ENCODE data around the gene ISY1. TPM values are rescaled to one million over a fixed set of nuclear protein-coding genes. Genes with fewer than 3 reads are reported as not detected.

Gene ISY1
- total and polyA plus RNA-seq, 2 of the 4 experiments (the other 2 are of a cell fraction) = 28.5 to 31.5 TPM

GRCh38 chr3:129105862-129106261 is 55.0 kb downstream of the ISY1 start:
- intact Hi-C loops (cut with micrococcal nuclease) = no loop called here
- CTCF ChIA-PET = no interaction called here

More at GRCh38 chr3:129105862-129106261, 55.0 kb downstream of the ISY1 start:
- H3K23ac ChIP-seq (ENCODE audit: low read depth, low read length) = no peak overlapping the region
- H3K36me3 ChIP-seq (ENCODE audit: control insufficient read depth, insufficient read depth, low read length) = peaks cover 24% of the 10 kb centered on the region
- H3K9ac ChIP-seq (ENCODE audit: low read depth, low read length) = no peak overlapping the region
- H4K5ac ChIP-seq (ENCODE audit: low read depth, low read length) = no peak overlapping the region
- no peaks in the 10 kb centered on the region for H3K9me3 ChIP-seq (ENCODE audit: control insufficient read depth, insufficient read depth, low read length)
- no peak overlapping the region for H2BK120ac ChIP-seq (ENCODE audit: low read depth, low read length)
- H3K4me3 ChIP-seq (ENCODE audit: insufficient read depth, low read depth, low read length) = no peak overlapping the region
- no peak overlapping the region for H2AK9ac ChIP-seq (replicated peaks; ENCODE audit: low read depth, low read length, poor library complexity)
- no peak overlapping the region for H2BK20ac ChIP-seq (ENCODE audit: low read depth, low read length)
- peaks cover 81% of the 10 kb centered on the region for H4K20me1 ChIP-seq (ENCODE audit: insufficient read depth, low read length)
- no peak overlapping the region for H2BK5ac ChIP-seq (ENCODE audit: low read depth, low read length, poor library complexity, severe bottlenecking)
- H2AK5ac ChIP-seq (ENCODE audit: low read depth, low read length) = no peak overlapping the region
- H2AFZ ChIP-seq (replicated peaks; ENCODE audit: low read length, poor library complexity) = no peak overlapping the region
- H3K79me1 ChIP-seq (ENCODE audit: low read depth in 1 of 2, low read length in 2 of 2) = peaks cover 37 to 84% of the 10 kb centered on the region in 2 experiments
- no peaks in the 10 kb centered on the region for H3K4me1 ChIP-seq (ENCODE audit: control insufficient read depth, insufficient read depth, low read length)
- ATAC-seq (ENCODE audit: low read depth) (no peak), DNase-seq (no peak)
- no peak overlapping the region for H2BK15ac ChIP-seq (ENCODE audit: low read depth, low read length)
- no peak overlapping the region for H3K27ac ChIP-seq (ENCODE audit: insufficient read depth, low read length)
- 94% methylated on average over 3 of the region's 4 CpGs; no CpG with 5 or more reads in 1 of the 2 experiments for WGBS, 2 experiments (ENCODE audit: extremely low coverage in 2 of 2, insufficient read length in 1 of 2)
- peaks cover 11% of the 10 kb centered on the region for H3K9me1 ChIP-seq (ENCODE audit: insufficient read depth, low read length)
- H4K91ac ChIP-seq (ENCODE audit: insufficient read depth, low read depth, low read length) = no peak overlapping the region
- H3K56ac ChIP-seq (ENCODE audit: extremely low read depth, insufficient read depth, low read length) = no peak overlapping the region
- dilution Hi-C loops (cut with HindIII; ENCODE audit: low sequenced_read_pairs, unreplicated experiment) = no loop called here
- BruUV-seq (replicated peaks) = no TSS peak
- H3K27me3 ChIP-seq (ENCODE audit: control insufficient read depth, insufficient read depth, low read length) = no peaks in the 10 kb centered on the region
- H3K18ac ChIP-seq (ENCODE audit: low read depth, low read length) = no peak overlapping the region
- H3K14ac ChIP-seq (replicated peaks; ENCODE audit: low read depth, low read length) = no peak overlapping the region
- H3K4ac ChIP-seq (ENCODE audit: low read depth, low read length) = no peak overlapping the region
- H4K8ac ChIP-seq (ENCODE audit: low read depth in 2 of 2, low read length in 2 of 2) = no peak overlapping the region
- TF ChIP-seq MAFK (IDR thresholded peaks at IDR 0.05; ENCODE audit: low read depth, low read length) (no peak), RCOR1 (IDR thresholded peaks at IDR 0.05; ENCODE audit: insufficient replicate concordance, low read length) (no peak)
- in situ Hi-C loops (cut with MboI; ENCODE audit: low sequenced_read_pairs) = no loop called here
- H3K4me2 ChIP-seq (ENCODE audit: low read depth, low read length) = no peak overlapping the region
- POLR2A ChIA-PET (ENCODE audit: unreplicated experiment) = no interaction called here
